Central memory CD8-positive, alpha-beta T cell (primary cell): ENCODE results near the gene STK38L.
A peak's percentile ranks its signal among the peaks of the same experiment; 100 is the strongest.

Source experiments
- ATAC-seq: fragments of 150-1000 bp; cut with Tn5 transposase; replicated peaks from 2 replicates; pipeline ENCODE4 v1.10.0; 2022; ENCODE audit warnings: mild to moderate bottlenecking, moderate FRiP score, moderate number of reproducible peaks; ENCODE audit not compliant: poor library complexity, severe bottlenecking; ENCODE audit errors: extremely low read depth
- DNase-seq, 2 donors: peaks; one replicate each; pipeline ENCODE4 v3.0.0; 2021; ENCODE audit warnings: low spot score in 2 of 2
- H3K27ac Mint-ChIP-seq: one replicate; pipeline ENCODE4 v1.8.0; 2022; ENCODE audit warnings: low read depth, mild to moderate bottlenecking, moderate library complexity, mixed read lengths
- H3K27me3 Mint-ChIP-seq: one replicate; pipeline ENCODE4 v1.8.0; 2022; ENCODE audit warnings: mixed read lengths
- H3K36me3 Mint-ChIP-seq: one replicate; pipeline ENCODE4 v1.8.0; 2022; ENCODE audit warnings: mild to moderate bottlenecking, moderate library complexity, mixed read lengths; ENCODE audit not compliant: insufficient read depth
- H3K4me1 Mint-ChIP-seq: one replicate; pipeline ENCODE4 v1.8.0; 2022; ENCODE audit warnings: mixed read lengths
- H3K4me3 Mint-ChIP-seq: one replicate; pipeline ENCODE4 v1.8.0; 2022; ENCODE audit warnings: mild to moderate bottlenecking, moderate library complexity, mixed read lengths
- H3K9me3 Mint-ChIP-seq: one replicate; pipeline ENCODE4 v1.8.0; 2022; ENCODE audit warnings: mixed read lengths

Gene STK38L

DNA sequence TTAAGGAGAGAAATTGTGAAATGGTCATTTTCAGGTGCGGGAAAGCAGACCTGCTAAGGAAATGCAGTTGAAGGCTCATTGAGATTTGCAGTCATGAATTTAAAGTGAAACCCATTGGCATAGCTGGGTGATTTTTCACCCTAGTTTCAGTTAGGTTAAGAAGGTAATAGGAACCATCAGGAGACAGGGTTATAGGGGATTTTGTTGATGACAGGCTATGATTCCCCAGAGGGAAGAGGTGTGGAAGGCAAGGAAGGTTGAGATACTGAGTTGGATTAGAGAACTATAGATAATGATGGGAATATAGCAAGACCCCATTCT lies 65.9 kb downstream of the STK38L start:
- ATAC-seq (no peak), DNase-seq (no peak)
- Mint-ChIP-seq H3K4me3 (no peak overlapping the region), H3K4me1 (no peaks in the 10 kb centered on the region), H3K27me3 (no peaks in the 10 kb centered on the region), H3K27ac (no peak overlapping the region), H3K36me3 (peaks cover 26% of the 10 kb centered on the region), H3K9me3 (no peaks in the 10 kb centered on the region)

DNA sequence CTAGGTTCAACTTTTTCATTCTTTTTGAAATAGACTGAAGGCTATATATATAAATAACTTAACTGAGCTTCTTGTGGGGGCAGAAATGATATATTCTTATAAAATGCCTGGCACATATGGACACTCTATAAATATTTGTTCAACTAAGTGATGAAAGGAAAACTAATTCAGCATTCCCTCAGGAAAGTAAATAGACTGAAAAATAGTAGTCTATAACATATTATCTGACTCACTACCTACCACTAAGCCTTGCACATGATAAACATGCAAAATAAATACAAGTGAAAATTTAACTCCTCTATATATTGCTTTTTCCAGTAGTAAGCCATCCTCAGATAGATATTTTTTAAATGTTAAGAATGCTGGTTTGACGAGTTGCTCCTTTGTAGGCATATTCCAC lies 72.9 kb downstream of the STK38L start:
- Mint-ChIP-seq H3K36me3 (peaks cover 39% of the 10 kb centered on the region), H3K4me3 (no peak overlapping the region), H3K27ac (no peak overlapping the region), H3K27me3 (no peaks in the 10 kb centered on the region), H3K9me3 (no peaks in the 10 kb centered on the region), H3K4me1 (no peaks in the 10 kb centered on the region)
- DNase-seq (no peak), ATAC-seq (no peak)

DNA sequence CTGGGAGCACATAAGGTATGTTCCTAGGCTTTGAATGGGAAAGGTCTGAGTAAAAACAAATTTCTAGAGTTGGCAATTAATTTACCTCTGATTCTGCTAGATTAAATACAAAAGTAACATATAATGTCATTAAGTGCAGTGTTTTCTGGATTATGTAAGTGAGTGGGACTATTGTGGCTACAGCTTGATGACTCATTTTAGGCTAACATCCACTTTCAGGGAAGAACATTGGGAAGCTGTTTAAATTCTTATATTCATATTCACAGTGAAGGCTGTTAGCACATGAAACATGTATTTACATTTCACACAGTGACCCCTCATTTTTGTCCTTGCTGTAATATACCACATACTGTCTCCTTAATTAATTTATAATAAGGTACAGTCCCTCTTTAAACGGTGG lies 75.3 kb downstream of the STK38L start:
- H3K27me3 Mint-ChIP-seq = no peaks in the 10 kb centered on the region
- H3K36me3 Mint-ChIP-seq = peaks cover 24% of the 10 kb centered on the region
- no peaks in the 10 kb centered on the region for H3K4me1 Mint-ChIP-seq
- no peaks in the 10 kb centered on the region for H3K9me3 Mint-ChIP-seq
- no peak overlapping the region for H3K4me3 Mint-ChIP-seq
- no peak overlapping the region for H3K27ac Mint-ChIP-seq
- ATAC-seq (no peak), DNase-seq (no peak)

DNA sequence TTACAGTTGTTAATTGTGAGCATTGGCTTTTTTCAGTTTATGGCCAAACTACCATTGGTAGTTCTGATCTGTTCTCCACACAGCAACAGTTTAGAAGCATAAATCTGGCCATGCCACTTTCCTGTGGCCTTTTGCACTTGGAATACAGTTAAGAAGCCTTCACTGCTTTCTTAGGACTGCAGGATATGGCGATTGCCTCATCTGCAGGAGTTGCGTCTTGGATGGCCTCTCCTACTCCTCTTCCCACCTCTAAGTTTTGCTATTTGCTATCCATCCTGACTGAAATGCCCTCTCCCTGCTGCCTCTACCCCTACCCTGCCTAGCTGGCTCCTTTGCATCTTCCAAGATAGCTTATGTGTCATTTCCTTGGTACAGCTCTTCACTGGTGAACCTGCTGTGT lies 75.8 kb downstream of the STK38L start:
- no peak for ATAC-seq
- Mint-ChIP-seq H3K9me3 (no peaks in the 10 kb centered on the region), H3K36me3 (peaks cover 24% of the 10 kb centered on the region), H3K27ac (no peak overlapping the region), H3K4me3 (no peak overlapping the region), H3K4me1 (no peaks in the 10 kb centered on the region), H3K27me3 (no peaks in the 10 kb centered on the region)
- no peak for DNase-seq

DNA sequence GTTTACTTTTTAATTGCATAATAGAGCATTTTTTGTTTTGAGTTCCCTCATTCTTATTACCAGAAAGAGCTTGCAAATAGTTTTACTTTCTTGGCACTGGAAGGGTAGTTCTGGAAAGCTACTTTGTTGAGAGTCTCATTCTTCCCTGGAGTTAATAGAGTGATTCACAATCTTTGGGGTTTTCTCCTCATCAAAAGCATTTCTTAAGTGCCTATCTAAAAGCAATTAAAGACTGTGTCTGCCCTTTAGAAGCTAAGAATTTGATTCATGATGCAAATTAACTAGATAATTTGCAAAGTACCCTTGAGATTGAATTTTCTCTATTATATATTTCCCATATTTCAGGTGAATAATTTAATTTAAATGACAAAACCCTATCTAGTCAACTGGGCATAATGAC lies 80.4 kb downstream of the STK38L start:
- Mint-ChIP-seq H3K4me3 (no peak overlapping the region), H3K4me1 (no peaks in the 10 kb centered on the region), H3K27ac (no peak overlapping the region), H3K9me3 (no peaks in the 10 kb centered on the region), H3K27me3 (no peaks in the 10 kb centered on the region), H3K36me3 (peaks cover 17% of the 10 kb centered on the region)
- ATAC-seq = no peak
- DNase-seq = no peak

DNA sequence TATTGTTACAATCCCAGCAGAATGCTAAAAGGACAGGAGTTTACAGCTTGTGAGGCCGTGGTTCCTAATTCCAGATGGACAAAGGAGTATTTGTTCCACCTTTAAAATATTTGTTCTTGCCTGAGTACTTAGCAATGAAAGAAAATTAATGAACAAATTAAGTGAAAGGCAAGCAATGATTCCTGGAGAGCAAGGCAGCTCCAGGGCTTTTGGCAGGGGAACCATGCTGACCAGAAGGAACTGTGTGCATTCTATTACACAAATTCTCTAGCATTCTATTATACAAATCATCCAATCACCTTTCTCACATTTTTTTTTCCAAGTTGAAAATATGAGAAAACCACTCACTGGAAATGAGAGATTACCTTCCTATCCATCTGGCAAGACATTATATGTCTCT lies 86.8 kb downstream of the STK38L start:
- DNase-seq (no peak), ATAC-seq (no peak)
- Mint-ChIP-seq H3K27ac (no peak overlapping the region), H3K4me3 (no peak overlapping the region), H3K4me1 (peaks cover 14% of the 10 kb centered on the region), H3K36me3 (peaks cover 10% of the 10 kb centered on the region), H3K9me3 (no peaks in the 10 kb centered on the region), H3K27me3 (peaks cover 51% of the 10 kb centered on the region)

DNA sequence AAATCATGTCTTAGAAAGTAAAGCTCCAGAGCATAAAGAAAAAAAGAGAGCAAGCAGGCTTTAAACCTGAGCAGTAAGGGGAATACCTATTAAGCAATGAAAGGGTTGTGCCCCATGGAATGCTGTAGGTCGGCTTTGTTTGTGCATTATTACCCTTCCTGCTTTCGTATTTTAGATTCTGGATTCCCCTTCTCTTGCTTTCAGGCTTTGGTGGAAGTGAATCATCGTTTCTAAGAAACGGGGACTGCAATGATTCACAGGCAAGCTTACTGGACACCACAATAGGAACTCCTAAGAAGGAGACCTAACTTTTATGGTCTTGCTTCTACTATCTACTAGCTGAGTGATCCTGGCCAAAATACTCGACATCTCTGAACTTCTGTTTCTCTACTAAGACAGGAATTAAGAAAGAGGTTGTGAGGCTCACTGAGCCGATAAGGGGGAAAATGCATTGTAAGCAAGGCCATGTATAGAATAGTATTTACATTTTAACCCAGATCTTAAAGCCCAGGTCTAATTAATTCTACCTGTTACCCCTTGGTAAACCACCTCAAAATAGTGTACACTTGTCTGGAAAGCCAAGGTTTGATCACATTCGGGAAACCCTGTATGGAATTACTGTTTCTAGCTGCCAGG lies 87.3 kb downstream of the STK38L start:
- Mint-ChIP-seq H3K9me3 (no peaks in the 10 kb centered on the region), H3K4me1 (peaks cover 14% of the 10 kb centered on the region), H3K36me3 (peaks cover 10% of the 10 kb centered on the region), H3K27me3 (peaks cover 57% of the 10 kb centered on the region), H3K4me3 (peak overlapping the region; percentile 89), H3K27ac (no peak overlapping the region)
- no peak for DNase-seq
- ATAC-seq = no peak

DNA sequence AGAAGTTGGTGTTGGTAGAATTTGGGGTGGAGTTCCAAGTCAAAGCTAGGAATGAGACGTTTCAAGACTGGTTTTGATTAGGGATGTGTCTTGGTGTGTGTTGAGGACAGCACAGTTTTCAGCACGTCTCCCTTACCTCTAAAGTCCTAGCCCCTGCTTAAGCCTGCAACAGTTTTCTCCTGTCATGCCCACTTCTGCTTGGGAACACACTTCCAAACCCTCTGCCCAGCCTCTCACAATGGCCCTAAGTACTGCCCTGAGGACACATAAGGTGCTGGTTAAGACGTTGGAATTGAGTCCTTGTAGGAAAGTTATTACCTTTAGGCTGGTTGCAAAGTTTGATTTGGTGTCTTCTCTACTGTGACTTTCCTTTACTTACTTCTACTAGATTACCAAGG lies 87.8 kb downstream of the STK38L start:
- Mint-ChIP-seq H3K27ac (no peak overlapping the region), H3K4me3 (peak overlapping the region; percentile 89), H3K9me3 (no peaks in the 10 kb centered on the region), H3K27me3 (peaks cover 57% of the 10 kb centered on the region), H3K36me3 (peaks cover 8% of the 10 kb centered on the region), H3K4me1 (peaks cover 14% of the 10 kb centered on the region)
- DNase-seq = no peak
- ATAC-seq = no peak

DNA sequence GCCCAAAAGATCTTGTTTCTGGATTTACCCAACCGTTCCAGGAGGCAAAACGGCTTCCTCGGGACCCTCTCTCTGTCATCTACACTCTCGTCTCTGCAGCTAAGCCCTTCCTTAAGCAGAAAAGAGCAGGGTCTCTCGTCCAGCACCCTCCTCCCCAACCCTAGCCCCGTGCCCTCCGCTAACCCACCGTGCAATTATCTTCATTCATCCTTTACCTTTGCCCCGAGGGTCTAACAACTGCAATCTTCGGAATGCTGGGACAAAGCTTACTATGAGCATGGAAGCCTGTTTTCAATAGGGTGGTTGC lies 88.3 kb downstream of the STK38L start:
- H3K4me1 Mint-ChIP-seq = peaks cover 14% of the 10 kb centered on the region
- DNase-seq = no peak
- H3K36me3 Mint-ChIP-seq = peaks cover 8% of the 10 kb centered on the region
- no peak for ATAC-seq
- H3K4me3 Mint-ChIP-seq = peak overlapping the region; percentile 89
- H3K27ac Mint-ChIP-seq = no peak overlapping the region
- peaks cover 57% of the 10 kb centered on the region for H3K27me3 Mint-ChIP-seq
- no peaks in the 10 kb centered on the region for H3K9me3 Mint-ChIP-seq

DNA sequence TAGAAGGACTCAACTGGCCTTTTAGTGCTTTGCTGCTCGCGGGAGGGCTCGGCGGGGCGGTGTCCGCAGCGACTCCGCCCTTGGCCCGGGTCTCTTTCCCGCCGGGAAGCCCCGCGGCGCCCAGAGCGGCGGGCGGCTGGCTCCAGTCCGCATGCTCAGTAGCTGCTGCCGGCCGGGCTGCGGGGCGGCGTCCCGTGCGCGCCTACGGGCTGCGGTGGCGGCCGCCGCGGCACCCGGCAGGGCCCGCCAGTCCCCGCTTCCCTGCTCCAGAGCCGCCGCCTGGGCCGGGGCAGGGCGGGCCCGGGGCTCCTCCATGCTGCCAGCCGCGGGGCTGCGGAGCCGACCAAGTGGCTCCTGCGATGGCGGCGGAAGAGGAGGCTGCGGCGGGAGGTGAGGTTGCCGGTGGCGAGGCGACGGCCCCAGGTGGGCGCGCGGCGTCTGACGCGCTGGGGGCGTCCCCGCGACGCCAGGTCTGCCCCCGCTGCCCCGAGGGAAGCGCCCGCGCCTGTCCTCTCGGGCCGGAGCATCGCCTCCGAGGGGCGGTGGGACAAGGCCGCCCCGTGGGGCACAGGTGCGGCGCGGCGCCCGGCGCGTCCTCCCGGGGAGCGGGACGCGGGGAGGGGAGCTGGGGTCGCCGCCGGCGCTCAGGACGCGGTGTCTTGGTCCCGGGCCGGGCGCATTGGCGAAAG lies 88.8 kb downstream of the STK38L start, which contains the start of gene BMAL2:
TSS of gene BMAL2 (plus strand) at position 123 of the 689 bp plus-strand sequence. CDS start at position 360, 237 bp downstream.
- Mint-ChIP-seq H3K9me3 (no peaks in the 10 kb centered on the region), H3K4me1 (peaks cover 14% of the 10 kb centered on the region), H3K27ac (no peak within 1 kb of the TSS), H3K27me3 (peaks cover 57% of the 10 kb centered on the region), H3K36me3 (peaks cover 3% of the 10 kb centered on the region), H3K4me3 (peak within 1 kb of the TSS; percentile 89)
- ATAC-seq (peak; percentile 65), DNase-seq (no peak)

DNA sequence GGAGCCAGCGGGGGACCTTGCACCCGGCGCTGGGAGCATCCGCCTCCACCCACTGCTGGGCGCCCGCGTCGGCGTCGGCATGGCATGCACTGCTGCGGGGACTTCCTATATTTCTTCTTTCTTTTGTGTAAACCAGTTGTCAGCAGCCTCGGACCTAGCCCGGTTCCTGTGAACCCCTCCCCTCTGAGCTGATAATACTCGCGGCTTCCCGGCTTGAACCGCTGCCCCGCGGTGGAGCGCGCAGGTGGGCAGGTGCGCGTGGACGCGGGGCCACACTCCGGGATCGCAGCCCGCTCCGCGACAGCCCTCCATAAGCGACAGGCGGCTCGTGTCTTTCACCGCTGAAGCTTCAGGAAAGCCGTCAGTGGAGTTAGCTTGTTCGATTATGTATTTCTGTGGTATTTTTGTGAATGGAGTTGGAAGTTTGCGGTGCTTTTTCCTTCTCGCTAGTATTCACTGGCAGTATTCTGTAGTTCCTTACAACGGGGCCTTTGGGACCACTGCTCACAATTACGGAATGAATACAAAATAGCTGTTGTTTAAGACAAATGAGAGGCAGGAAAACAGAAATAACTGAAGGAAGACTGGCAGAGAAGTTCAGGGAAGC lies 89.4 kb downstream of the STK38L start:
- peak; percentile 56 for ATAC-seq
- Mint-ChIP-seq H3K36me3 (peaks cover 4% of the 10 kb centered on the region), H3K9me3 (no peaks in the 10 kb centered on the region), H3K4me3 (peak overlapping the region; percentile 89), H3K4me1 (peaks cover 14% of the 10 kb centered on the region), H3K27ac (no peak overlapping the region), H3K27me3 (peaks cover 57% of the 10 kb centered on the region)
- DNase-seq = no peak

DNA sequence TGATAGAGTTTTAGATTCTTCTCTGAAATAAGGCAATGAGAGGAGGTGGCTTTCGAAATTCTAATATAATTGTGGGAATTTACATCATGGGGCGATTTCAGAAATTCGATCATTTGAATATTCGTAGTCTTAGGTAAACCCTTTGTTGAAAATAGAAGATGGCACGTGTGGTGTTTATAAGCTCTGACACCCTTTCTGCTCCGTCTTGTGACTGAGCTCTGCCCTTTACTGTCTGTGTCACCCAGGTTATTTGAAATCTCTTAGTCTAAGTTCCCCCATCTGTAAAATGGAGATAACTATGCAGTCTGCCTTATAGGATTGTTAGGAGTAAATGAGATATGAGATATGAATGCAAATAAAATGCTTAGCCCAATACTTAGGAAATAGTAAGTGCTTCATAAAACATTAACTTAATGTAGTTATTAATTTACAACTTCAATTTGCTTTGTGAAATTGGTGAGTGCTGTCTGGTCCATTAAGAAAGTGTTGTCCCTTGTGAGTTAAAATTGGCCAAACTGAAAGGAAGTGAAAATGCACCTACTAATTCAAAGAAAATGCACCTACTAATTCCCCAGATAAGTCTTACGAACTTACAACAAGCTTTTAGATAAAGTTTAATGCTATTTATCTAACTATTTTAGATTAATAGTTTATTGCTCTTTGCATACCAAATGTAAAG lies 90.1 kb downstream of the STK38L start:
- ATAC-seq (no peak), DNase-seq (no peak)
- H3K27me3 Mint-ChIP-seq = peaks cover 57% of the 10 kb centered on the region
- H3K36me3 Mint-ChIP-seq = peaks cover 4% of the 10 kb centered on the region
- peaks cover 14% of the 10 kb centered on the region for H3K4me1 Mint-ChIP-seq
- H3K9me3 Mint-ChIP-seq = no peaks in the 10 kb centered on the region
- H3K27ac Mint-ChIP-seq = no peak overlapping the region
- peak overlapping the region; percentile 89 for H3K4me3 Mint-ChIP-seq

DNA sequence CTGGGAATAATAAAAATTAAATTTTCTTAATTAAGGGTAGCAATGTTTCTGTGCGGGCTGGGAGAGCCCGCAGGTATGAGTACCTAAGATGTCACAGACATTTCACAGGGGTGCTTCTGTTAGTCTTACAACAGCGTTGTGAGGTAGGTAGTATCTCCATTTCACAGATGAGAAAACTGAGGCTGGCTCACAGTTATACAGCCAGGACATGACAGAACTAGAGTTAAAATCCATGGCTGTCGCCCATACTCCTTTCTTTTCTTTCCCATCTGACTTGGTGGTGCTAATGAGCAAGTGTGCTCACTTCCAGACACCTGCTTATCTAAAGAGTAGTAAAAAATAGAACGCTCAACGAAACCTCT lies 90.6 kb downstream of the STK38L start:
- Mint-ChIP-seq H3K4me3 (no peak overlapping the region), H3K27ac (no peak overlapping the region), H3K4me1 (peaks cover 14% of the 10 kb centered on the region), H3K36me3 (peaks cover 4% of the 10 kb centered on the region), H3K27me3 (peaks cover 57% of the 10 kb centered on the region), H3K9me3 (no peaks in the 10 kb centered on the region)
- DNase-seq (no peak), ATAC-seq (no peak)
